Posterior vena cava (tissue), 2 donors: ENCODE measurements around the gene PCIF1. TPM values are rescaled to one million over a fixed set of nuclear protein-coding genes. Genes with fewer than 3 reads are reported as not detected.

Experiments used
- DNase-seq: peaks from one replicate; pipeline ENCODE4 v3.0.0-alpha.2; 2020; ENCODE audit warnings: low spot score
- intact Hi-C, 2 donors: fragments of 100-400 bp; cut with DNase I; formaldehyde crosslinking; loops; one replicate each; pipeline versions ENCODE4 v1.14.1 to v1.14.2; 2022 to 2023
- total RNA-seq, 2 donors: library from RNA; stranded (reverse); fragmentation: NEBNext Ultra II Directional; extraction: Animal tissue kit (Norgen Biotek cat#: 25700); gene quantifications; one replicate each; pipeline ENCODE4 v1.2.1, GENCODE V29; 2021
- donor health status: DM: yes; HTN: yes; CAD: no.
- donor health status: DM: yes; HTN: yes; CAD: no.

The PCIF1 gene
- total RNA-seq, 2 donors from 2014 or later: 27.3 to 35.7 TPM

DNA sequence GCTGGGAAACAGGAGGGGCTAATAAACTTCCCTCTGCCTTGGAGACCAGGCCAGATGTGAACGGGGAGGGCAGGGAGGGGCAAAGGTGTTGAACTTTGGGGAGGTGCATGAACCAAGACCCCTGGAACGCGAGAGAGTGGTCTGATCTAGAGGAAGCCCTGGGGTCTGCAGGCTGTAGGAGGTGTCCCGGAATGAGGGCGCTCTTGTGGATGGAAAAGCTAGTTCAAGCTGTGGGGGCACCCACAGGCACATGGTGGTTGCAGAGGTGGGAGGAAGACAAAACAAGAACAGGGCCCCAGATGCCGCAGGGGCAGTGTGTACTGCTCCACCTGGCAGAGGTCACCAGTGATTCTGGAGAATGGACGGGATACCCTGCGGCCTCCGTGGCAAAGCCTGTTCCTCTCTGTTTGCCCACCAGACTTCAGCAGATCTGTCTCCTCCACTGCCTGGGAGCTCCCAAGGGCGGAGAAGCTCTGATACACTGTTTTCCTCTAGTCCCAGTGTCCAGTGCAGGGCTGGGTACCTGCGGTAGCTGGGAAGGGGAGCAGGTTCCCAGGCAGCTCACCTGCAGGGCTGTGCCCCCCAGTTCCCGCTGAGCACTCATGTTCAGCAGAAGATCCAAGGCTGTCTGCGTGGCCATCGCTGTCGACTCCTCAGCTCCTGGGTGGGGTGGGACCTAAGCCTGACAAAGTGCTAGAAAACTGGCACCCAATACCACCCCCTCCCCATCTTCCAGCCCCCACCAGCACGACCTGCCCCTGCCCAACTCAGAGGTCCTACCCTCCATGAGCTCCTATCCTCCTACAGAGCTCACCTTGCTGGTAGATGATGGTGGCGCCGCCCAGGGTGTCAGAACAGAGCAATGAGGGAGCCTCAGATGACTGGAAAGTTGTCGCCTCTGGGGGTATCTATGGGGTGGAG, 22.8 kb downstream of the PCIF1 start:
- DNase-seq: peak; percentile 68
- intact Hi-C loops: no loop called here

GRCh38 chr20:45958593-45958992, 24.1 kb downstream of the PCIF1 start:
- intact Hi-C loops: no loop called here
- peak; percentile 22 for DNase-seq

DNA sequence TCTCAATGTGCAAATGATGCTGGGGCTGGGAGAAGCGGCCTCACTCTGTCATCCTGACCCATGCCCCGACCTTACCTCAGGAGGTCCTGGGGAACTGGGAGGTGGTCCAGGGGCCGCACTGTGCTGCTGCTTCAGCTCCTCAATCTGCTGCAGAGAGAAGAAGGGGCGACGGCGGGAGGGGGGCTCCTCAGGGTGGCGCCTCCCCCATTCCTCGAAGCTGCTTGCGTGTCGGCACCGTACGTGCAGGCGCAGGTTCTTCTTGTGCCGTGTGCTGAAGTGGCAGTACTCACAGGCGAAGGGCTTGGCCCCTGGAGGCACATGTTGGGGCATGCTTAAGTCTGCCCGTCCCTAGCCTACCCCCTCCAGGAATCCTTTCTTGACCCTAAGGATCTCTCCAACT, 24.6 kb downstream of the PCIF1 start:
- peak; percentile 66 for DNase-seq
- intact Hi-C loops: no loop called here

DNA sequence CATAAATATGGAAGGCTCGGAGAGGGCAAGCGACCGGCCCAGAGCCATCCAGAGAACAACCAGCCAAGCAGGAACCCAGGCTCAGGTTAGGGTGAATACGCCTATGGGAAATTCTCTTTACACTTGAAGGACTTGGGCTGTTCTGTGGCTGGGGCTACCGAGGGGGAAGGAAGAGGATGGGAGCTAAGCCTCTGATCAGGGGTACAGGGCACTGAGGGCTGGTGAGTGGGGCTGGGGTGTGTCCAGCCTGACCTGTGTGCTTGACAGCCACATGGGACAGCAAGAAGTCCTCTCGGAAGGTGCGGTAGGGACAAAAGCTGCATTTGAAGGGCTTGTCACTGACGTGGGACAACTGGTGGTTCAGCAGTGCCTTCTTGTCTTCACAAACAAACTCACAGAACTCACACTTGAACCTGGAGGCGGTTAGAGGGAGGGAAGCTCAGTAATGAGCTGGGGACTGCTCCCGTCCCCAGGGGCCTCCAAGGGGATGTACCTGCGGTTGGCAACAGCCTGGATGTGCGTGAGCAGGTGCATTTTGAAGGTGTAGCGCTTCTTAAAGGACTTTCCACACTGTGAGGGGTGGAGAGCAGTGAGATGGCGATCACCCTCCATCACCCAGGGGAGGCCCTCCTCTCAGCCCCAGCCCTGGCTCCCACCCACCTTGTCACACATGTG, 25.6 kb downstream of the PCIF1 start:
- intact Hi-C loops: loop anchor here in 1 of 2 donors (10.0 kb wide), 1 partner anchor 145 kb away; the partner anchor contains the start of gene UBE2C
- peak; percentile 44 for DNase-seq

DNA sequence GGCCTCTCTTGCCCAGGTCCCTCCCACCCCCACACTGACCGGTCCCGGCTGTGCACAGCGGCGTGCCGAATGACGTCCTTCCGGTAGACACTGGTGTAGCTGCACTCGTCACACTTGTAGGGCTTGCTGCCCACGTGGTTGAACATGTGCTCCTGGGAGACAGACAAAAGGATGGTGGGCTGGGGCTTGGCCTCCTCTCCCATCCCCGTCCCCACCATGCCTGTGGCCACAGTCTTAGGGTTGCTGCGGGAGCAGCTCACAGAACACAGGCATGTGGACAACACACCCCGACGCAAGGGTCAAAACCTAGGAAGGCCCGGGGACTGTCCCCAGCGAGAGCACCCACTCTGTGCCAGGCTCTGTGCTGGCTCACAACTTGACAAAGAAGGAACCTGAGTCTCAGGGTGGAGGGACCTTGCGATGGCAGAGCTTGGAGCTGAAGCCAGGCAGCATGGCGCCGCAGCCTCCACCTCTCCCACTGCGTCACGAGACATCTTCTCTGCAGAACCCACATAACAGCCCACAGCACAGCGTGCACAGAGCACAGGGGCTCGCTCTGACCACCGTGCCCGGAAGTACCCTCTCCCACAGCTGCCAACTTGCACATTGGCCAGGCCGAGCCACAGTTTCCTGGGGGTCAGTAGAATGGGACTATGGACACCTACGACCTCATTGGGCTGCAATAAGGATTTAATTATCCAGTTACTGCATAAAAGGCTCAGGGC, 27.7 kb downstream of the PCIF1 start:
- intact Hi-C loops: loop anchor here in 1 of 2 donors (10.0 kb wide), 1 partner anchor 147 kb away; the partner anchor contains the start of gene UBE2C
- peak; percentile 66 for DNase-seq

- intact Hi-C loops: loop anchor here in 1 of 2 donors (10.0 kb wide), 1 partner anchor 149 kb away; the partner anchor contains the start of gene UBE2C
- DNase-seq: peak; percentile 74
Observed at GRCh38 chr20:45963059-45964005, 28.8 kb downstream of the PCIF1 start.

- intact Hi-C loops: loop anchor here in 1 of 2 donors (10.0 kb wide), 1 partner anchor 149 kb away; the partner anchor contains the start of gene UBE2C
- peak; percentile 62 for DNase-seq
Observed at GRCh38 chr20:45964006-45964400, 29.5 kb downstream of the PCIF1 start.

GRCh38 chr20:45965169-45966002, 30.9 kb downstream of the PCIF1 start:
- intact Hi-C loops: loop anchor here in 1 of 2 donors (10.0 kb wide), 1 partner anchor 151 kb away; the partner anchor contains the start of gene UBE2C
- DNase-seq: peak; percentile 78

GRCh38 chr20:45967551-45968080, 33.1 kb downstream of the PCIF1 start:
- intact Hi-C loops: loop anchor here in 1 of 2 donors (10.0 kb wide), 1 partner anchor 153 kb away; the partner anchor contains the start of gene UBE2C
- DNase-seq: peak; percentile 66

GRCh38 chr20:45968081-45968671, 33.7 kb downstream of the PCIF1 start:
- intact Hi-C loops: loop anchor here in 1 of 2 donors (10.0 kb wide), 1 partner anchor 153 kb away; the partner anchor contains the start of gene UBE2C
- peak; percentile 79 for DNase-seq

DNA sequence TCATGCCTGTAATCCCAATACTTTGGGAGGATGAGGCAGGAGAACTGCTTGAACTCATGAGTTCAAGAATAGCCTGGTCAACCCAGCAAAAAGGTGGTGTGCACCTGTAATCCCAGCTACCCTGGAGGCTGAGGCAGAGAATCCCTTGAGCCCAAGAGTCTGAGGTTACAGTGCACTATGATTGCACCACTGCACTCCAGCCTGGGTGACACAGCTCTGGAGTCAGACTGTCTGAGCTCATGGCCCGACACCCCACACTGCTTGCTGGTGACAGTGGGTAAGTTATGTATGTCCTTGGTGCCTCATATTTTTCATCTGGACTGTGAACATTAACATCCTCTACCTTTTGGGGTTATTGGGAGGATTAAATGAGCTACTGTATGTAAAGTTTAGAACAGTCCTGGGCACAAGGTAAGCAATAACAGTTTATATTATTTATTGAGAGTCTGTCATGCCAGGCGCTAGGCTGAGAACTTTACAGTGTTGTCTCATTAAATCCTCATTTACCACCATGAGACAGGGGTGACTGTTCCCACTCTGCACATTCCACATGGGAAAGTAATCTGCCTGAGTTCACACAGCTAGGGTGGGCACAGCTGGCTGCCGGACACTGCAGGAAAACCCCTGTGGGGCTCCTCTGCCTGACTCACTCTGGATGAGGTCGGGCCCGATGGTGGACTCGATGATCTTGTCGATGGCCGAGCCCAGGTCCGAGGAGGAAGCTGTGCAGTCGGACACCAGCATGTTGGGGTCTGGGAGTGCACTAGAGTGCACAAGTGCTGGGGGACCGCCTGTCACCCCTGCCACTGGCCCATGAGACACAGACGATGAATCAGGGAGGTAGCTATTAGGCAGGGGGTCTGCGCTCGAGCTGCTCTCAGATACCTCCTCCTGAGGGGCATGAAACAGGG, 34.6 kb downstream of the PCIF1 start:
- intact Hi-C loops: loop anchor here in 1 of 2 donors (10.0 kb wide), 1 partner anchor 154 kb away; the partner anchor contains the start of gene UBE2C
- DNase-seq: peak; percentile 83

- DNase-seq: peak; percentile 75
- intact Hi-C loops: loop anchor here in 1 of 2 donors (10.0 kb wide), 1 partner anchor 155 kb away; the partner anchor contains the start of gene UBE2C
Observed at GRCh38 chr20:45969712-45970634, 35.5 kb downstream of the PCIF1 start.

DNA sequence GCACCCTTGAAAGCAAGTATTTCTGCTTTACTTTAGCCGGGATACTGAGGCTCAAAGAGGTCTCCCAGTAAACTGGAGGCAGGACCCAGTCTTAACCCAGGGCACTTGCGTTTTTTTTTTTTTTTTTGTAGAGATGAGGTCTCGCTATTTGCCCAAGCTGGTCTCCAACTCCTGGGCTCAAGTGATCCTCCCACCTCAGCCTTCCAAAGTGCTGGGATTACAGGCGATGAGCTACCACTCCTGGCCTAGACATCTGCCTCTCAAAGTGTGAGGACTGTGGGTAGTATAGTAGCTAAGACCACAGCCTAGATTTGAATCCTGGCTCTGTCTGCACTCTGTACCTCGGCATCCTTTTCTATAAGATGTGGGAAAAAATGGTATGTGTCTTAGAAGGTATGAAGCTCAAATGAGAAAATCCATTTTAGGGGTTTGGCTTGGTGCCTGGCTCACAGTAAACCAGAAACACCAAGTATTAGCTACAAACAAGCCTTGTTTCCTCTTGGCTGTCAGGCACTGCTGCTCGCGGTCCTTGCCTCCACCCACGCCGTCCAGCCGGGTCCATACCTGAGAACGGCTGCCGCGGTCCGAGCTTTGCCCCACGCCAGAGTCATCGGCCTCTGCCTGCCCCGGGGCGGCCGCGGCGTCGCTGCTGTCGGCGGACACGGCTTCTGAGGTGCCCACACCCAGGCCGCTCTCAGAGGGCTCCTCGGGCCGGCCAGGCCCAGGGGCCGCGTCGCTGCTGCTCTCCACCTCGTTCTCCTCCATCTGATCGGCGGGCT, 36.4 kb downstream of the PCIF1 start:
- peak; percentile 87 for DNase-seq
- intact Hi-C loops: no loop called here

- DNase-seq: no peak
- intact Hi-C loops: no loop called here
Observed at GRCh38 chr20:45971425-45971674, 36.9 kb downstream of the PCIF1 start.
